GM21526 (cell line): ENCODE data around the gene MNAT1.
"Not testable (repeated sequence)": the region's sequence is repeated elsewhere in the genome, so short reads cannot be mapped to it uniquely, and the experiment has no call there.

Experiments
- ATAC-seq: cut with Tn5 transposase; IDR thresholded peaks from one replicate; pipeline ENCODE4 v1.9.1; 2021; ENCODE audit warnings: moderate library complexity; ENCODE audit not compliant: unreplicated experiment, low FRiP score

MNAT1 gene

DNA sequence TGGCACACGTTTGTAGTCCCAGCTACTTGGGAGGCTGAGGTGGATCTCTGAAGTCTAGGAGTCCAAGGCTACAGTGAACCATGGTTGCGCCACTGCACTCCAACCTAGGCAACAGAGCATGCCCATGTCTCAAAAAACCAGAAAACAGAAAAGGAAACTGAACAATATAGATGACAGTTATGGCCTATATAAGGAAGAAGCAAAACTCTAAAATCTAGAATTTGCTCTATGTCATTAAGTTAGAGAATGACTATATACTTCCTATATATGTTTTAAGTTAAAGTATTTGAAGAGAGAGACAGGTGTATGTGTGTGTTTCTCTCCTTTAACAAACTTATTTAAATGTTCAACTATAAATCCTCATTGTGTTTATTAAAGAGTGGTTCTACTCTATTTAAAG is 65.8 kb downstream of the MNAT1 start:
- no peak for ATAC-seq

DNA sequence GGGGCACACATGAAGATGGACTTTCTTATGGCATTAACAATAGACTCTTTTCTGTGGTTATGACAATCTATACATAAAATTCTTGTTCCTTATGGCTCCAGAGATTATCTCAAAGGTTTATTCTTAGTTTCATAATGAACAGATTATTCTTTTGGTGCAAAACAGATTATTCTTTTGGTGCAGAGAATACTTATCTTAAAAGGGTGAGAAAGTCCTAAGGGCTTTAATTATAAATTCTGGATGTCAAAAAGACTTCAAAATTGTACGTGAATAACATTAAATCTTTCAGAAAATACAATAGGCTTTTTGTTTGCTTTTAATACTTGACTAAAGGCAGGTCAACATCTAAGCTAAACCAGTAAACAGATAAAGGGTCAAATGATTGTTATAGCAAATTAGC is 69.3 kb downstream of the MNAT1 start:
- ATAC-seq = no peak

DNA sequence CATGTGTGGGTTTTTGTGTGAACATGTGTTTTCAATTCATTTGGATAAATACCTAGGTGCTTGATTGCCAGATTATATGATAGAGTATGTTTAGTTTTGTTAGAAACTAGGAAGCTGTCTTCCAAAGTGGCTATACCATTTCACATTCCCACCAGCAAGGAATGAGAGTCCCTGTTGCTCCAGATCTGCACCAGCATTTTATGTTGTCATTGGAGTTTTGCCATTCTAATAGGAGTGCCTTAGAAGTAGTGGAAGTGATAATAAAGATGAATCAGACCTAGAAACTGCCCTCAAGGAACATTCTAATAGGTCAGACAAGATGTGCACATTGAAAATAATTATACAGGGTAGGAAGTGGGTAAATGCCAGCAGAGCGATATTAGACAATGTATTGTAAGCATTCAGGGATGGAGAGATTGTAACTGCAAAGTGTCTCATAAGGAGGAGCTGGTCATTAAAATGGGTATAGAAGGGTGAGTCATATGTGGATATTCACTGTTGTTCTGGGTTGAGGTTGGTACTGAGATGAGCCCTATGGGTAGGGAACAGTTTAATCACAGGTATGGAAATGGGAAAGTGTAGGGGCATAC is 71.4 kb downstream of the MNAT1 start:
- no peak for ATAC-seq

DNA sequence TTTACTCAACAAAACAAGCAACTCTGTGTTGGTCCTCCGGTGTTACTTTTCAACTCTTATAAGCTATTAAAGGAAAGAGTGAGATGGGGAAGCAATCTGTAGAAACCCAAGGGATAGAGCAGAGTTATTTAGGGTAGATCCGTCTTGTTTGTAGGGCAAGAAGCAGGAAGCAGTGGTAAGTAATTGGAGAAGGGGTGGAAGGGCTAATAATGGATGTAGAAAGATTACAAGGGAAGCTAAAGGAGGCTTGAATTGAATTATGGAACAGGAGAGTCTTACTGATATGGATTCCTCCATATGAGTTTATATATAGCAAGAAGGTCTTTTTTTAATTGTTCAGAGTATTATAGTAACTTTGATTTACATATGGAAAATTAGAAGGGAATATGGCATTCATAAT is 72.7 kb downstream of the MNAT1 start:
- ATAC-seq = no peak

DNA sequence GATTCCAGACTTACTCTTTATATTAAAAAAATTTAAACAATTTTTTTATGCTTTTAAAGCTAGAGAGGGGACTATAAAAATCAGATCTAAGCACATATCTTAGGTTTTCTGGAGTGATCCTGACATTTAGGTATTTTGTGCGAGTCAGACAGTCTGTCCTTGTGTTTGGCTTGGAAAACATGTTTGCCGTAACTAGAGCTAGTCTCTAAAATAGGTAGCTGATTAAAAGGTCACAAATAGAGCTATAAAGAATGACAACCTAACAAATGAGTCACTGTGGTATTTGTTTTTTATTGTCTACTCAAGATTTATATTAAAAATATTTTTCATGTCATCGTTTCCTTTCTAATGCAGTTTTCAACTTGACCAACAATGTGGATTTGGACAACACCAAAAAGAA is 73.4 kb downstream of the MNAT1 start:
- no peak for ATAC-seq

DNA sequence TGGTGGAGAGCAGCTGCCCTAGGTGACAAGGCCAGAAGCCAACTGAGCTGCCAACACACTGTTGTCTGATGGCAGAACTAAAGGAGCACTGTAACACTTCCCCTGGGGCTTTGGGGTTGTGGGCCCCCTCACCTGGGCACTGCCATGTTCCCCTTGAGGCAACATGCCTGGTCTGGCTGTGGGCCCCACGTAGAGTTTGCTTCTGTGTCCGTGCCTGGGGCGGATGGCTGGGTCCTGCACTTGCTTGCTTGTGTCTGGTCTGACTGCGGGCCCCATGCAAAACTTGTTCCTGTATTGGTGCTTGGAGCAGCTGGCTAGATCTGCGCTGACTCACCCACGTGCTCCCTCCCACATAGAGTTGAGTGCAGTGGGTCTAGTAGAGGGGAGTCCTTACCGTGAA is 78.4 kb downstream of the MNAT1 start:
- no peak for ATAC-seq

DNA sequence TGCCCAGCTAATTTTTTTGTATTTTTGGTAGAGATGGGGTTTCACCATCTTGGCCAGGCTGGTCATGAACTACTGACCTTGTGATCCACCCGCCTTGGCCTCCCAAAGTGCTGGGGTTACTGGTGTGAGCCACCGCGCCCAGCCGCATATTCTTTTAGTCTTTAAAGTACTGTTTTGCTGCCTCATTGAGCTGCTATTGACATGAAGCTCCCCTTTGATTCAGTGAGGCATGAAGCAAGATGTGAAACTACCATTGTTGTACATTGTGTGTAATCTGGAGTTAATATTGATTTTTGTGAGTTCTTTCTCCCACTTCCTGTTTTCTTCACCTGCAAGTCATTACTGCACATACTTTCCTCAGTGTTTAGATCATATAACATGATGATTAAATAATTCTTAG is 80.8 kb downstream of the MNAT1 start:
- peak; percentile 90 for ATAC-seq

DNA sequence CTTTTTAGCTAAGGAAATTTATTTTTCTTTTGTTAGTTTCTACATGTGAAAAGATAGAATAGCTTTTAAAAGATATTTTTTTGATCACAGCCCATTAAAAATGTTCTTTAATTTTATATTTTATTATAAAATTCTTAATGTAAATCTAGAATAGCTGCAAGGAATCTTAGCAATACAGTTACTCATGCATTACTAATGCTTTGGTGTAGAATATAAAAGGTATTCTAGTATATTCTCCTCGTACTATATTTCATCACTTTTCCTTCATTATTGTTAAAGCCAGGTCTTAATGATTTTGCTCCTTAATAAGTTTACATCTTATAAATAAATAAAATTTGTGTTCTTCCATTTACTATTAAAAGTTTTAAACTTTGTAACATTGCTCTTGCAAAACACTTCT is 82.6 kb downstream of the MNAT1 start:
- no peak for ATAC-seq

DNA sequence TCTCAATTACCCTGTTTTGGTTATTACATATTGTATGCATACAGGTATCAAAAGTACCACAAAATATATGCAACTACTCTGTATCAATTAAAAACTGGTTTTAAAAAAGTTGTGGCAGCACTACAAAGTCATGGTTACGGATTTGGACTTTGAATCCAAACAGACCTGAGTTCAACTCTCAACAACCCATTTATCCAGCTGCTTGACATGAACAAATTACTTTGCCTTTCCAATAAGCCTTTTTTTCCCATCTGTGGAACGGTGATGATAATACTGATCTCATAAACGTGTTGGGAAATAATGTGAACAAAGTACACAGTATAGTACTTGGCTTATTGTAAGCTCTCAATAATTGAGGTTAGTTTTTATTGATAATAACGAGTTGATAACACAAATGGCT is 85.0 kb downstream of the MNAT1 start:
- no peak for ATAC-seq

DNA sequence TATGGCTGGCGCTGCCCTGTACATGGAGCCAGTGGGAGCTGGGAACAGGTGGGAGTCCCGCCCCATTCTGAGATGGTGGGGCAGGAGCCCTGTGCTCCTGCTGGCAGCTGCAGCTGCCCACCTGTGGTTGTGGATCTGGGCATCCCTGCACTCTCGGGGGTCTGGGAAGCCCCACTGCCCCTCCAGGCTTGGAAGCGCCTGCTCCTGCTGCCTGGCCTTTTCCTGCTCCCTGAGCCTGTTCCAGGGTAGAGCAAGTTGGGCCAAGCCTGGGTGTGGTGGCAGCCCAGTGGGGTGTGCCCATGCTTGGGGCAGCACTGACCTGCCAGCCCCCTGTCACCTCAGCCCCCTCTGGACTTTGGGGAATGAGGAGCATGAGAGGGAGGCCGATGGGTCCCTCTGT is 104.0 kb downstream of the MNAT1 start:
- ATAC-seq = no peak

DNA sequence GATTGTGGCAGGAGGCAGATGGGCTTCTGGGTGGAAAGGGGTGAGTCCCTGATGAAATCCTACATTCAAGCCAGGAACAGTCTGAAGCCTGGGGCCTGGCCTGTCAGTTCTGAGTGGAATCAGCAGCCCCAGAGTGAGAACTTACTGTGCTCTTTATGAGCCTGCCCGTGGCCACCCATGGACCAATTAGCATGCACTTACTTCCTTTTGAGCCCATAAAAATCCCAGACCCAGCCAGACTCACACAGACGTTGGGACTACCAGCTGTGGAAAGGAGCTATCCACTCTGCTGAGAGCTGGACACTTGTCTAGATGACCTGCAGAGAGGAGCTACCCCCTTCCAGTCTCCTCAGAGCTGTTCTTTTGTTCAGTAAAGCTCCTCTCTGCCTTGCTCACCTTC is 104.5 kb downstream of the MNAT1 start:
- ATAC-seq = no peak

DNA sequence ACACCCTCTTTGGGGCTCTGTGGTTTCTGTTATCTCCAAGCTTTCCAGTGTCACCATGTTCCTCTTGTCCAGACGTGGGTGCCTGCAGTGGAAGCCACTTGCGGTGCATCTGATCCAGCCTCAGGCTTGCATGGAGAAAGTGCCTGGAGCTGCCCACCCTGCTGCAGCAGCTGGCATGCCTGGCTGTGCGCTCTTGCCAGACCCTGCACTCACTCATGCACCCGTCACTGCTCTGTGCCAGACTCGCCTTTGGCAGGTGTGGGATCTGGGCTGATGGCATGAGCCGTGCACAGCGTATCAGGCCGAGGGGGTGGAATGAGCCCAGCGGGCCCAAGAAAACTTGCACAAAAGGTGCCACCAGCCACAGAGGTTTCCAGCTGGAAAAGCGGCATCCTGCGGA is 105.1 kb downstream of the MNAT1 start:
- no peak for ATAC-seq

DNA sequence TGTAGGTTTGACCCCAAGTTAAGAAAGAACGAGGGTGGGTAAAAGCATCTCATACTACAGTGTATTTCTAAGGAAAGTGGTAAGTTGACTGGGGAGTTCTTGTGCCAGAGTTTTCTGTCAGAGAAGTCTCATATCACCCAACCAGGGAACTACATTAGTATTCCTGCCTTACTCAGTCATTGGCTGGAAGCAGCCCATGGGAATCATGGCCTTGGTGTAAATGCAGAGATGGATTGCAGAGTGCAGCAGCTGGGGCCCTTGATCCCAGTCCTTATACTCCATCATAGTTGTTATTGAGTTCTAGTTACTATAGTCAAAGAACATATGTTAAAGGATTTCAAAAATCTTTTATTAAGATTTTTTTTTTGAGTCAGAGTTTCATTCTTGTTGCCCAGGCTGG is 105.8 kb downstream of the MNAT1 start:
- ATAC-seq = no peak

DNA sequence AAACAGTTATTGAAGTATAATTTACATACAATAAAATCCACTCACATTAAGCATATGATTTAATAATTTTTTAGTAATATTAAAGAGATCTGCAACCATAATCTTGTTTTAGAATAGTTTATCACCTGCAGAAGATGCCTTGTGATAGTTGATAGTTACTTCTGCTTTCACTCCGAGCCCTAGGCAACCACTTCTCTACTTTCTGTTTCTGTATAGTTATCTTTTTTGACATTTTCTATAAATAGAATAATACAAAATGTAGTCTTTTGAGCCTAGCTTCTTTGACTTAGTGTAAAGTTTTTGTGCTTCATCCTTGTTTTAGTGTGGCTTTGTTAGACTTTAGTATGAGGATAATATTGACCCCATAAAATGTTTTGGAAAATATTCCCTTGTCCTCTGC is 111.0 kb downstream of the MNAT1 start:
- ATAC-seq = peak; percentile 95

DNA sequence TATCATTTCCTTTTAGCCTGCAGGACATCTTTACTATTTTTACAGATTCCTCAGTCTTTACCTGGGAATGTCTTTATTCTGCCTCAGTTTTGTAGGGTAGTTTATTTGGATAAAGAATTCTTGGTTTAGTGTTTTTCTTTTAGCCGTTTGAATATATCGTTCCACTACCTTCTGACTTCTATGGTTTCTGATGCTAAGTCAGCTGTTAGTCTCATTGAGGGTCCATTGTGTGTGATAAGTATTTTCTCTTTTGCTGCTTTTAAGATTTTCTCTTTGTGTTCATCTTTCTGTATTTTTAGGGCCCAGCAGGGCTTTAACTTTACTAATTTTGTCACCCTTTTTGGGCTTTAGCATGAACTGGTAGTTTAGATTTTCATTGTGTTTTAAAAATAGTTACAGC is 113.5 kb downstream of the MNAT1 start:
- no peak for ATAC-seq

DNA sequence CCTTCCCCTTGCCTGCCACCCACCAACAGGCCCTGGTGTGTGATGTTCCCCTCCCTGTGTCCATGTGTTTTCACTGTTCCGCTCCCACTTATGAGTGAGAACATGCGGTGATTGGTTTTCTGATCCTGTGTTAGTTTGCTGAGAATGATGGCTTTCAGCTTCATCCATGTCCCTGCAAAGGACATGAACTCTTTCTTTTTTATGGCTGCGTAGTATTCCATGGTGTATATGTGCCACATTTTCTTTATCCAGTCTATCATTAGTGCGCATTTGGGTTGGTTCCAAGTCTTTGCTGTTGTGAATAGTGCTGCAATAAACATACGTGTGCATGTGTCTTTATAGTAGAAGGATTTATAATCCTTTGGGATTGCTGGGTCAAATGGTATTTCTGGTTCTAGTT is 117.1 kb downstream of the MNAT1 start:
- not testable (repeated sequence) for ATAC-seq

DNA sequence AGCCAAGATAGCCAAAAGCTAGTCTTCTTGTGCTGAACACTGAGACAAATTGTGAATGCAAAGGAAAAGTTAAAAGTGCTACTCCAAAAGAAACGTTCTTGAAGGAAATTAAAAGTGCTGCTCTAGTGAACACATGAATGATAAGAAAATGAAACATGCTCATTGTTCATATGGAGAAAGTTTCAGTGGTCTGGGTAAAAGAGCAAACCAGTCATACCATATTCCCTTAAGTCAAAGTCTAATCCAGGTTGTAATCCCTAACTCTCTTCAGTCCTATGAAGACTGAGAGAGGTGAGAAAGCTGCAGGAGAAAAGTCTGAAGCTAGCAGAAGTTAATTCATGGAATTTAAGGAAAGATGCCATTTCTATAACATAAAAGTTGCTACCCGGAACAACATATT is 121.5 kb downstream of the MNAT1 start:
- ATAC-seq = no peak

DNA sequence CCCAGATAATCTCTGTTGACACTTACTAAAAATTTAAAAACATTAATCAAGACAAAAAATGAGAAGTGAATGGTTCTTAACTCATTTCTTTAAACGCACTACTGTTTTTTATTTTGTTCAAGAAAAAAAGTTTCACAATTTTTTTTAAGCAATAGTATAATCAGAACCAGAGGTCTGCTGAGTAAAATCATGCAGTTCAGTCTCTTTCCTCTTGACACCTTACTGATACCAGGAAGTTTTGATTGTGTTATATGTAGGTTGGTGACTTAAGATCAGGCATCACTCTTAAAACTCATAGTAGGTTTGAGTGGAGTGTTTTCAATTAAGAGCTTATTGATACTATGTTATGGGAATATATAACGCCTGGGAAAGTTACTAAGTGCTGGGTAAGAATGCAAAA is 125.0 kb downstream of the MNAT1 start:
- no peak for ATAC-seq

DNA sequence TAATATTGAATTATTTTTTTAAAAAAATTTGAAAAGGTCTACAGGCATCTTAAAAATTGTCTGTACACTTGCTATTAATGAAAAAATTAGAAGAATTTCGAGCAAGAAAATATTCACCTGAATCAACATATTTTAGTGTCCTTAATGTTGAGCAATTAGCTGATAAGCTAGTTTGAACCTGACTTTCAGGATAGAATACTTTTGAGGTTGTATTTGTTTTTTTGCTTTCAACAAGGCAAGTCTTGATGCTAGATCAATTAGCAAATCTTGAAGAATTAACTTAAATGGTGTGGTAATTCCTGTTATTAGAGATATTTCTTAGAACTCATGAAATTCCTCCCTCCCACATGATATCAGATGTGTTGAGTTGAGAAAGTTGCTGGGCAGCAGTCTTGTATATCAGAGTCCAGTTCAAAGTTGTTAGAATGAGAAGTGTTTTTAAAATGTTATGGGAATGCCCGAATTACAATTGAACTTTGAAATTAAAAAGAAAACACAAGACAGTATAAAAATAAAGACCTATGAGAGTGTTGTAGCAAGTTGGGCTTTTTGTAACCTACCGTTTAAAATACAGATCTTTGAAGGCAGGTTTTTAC is 127.1 kb downstream of the MNAT1 start:
- ATAC-seq = no peak

DNA sequence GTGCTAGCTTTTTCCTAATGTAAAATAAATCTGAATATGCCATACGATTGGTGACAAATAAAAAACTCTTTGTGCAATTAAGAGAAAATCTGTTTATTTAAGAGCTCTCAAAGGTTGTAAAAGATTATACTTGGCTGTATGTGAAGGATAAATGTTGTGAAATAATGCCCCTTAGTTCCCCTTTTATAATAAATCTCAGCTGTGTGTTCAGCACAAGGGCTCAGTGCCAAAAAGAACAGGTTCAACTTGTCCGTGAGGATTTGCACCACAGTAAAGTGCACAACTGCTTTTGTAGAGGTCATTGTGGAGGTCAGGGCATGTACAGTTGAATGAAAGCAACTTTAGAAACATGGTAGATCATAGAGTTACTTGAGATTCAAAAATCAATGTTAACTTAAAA is 127.7 kb downstream of the MNAT1 start:
- ATAC-seq = no peak

DNA sequence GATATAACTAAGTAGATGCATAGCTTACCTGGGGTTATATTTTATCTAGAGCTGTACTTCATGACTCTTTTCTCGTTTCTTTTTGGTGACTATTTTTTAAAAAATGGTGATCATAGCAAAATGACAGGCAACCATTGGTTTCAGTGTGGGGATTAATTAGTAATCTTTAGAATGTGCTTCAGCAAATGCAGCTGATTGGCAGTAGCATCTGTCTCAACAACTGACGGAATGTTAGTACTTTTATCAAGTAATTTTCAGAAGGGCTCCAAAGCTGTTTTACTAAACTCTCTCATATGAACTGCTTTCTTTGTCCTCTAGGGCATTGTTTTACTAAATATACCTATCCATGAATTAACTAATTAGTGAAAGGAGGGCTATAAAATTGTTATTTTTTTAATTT is 128.7 kb downstream of the MNAT1 start:
- ATAC-seq = no peak

DNA sequence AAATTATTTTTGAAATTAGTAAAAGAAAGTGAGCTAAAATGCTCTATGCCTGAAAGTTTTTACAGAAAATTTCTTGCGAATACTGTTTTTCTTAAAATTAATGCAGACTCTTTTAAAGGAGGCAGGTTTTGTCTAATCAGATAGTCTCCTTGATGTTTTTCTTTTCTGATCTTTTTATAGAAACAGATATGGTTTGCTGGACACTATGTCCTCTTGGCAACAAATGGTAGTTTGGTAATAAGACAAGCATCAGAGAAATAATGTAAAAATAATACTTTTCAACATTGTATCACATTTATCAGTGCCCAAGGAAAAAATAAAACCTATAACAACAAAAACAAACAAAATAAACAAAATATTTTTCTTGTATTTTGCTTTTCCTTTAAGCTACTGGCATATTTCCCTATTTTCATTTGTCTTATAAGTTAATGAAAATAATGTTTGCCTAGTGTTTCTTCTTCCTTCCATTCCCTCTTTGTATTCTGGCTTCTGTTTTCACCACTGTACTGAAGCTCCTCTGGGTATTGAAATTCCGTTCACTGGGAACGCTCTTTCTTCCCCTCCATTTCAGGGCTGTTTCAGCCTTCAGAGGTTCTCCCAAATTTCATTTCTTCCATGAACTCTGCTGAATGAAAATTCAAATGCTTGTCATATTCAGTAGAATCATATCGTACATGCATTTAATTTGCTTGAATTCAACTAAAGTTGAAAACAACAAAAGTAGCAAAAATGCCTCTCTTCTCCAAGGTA is 131.0 kb downstream of the MNAT1 start:
- no peak for ATAC-seq
